Activated CD4-positive, alpha-beta T cell treated with anti-CD3 and anti-CD28 coated beads, Interleukin-2, Interleukin-4, amounts not matched to agents 100 ng/mL and 50 ng/mL, durations not matched to agents 16 hours and 8 hours (primary cell): ENCODE data around the gene BCL7A.
"Not testable (repeated sequence)": the region's sequence is repeated elsewhere in the genome, so short reads cannot be mapped to it uniquely, and the experiment has no call there.

Source experiments
- DNase-seq: peaks from one replicate; pipeline ENCODE4 v3.0.0-alpha.2; 2020; ENCODE audit warnings: low spot score

The BCL7A gene

DNA sequence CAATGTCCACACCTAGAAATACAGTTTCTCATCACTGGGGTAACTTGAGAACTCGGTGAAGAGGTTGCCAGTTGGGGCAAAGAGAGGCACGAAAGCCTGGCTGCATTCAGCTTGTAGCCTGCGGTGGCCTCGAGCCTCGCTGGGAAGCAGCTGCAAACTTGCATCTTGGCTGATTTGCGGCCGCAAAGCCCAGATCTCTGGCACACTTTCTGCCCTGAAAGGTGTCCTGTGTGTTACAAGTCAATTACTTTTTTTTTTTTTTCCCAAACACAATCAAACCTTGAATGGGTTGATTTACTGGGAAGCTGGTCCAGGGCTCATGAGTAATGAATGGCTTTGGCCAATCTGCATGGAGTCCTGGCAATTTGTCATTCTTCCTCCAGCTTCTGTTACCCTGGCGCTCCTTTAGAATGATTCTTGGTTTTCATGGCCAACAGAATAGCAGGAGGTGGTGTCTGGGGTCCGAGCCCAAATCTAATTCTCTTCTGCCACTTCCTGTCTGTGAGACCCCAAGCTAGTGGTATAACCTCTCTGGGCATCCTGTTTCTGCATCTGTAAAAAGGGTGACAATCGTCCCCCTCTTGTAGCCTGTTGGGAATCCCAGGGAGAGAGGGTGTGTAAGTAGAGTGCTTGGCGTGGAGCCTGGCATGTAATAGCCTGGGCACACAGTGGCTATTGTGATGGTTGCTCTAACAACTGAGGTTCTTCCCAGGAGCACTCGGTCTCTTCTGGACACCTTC is 6.7 kb downstream of the BCL7A start:
- DNase-seq, result no peak

- peak; percentile 67 for DNase-seq
These were observed 7.3 kb downstream of the BCL7A start for GRCh38 chr12:122028905-122029560.

DNA sequence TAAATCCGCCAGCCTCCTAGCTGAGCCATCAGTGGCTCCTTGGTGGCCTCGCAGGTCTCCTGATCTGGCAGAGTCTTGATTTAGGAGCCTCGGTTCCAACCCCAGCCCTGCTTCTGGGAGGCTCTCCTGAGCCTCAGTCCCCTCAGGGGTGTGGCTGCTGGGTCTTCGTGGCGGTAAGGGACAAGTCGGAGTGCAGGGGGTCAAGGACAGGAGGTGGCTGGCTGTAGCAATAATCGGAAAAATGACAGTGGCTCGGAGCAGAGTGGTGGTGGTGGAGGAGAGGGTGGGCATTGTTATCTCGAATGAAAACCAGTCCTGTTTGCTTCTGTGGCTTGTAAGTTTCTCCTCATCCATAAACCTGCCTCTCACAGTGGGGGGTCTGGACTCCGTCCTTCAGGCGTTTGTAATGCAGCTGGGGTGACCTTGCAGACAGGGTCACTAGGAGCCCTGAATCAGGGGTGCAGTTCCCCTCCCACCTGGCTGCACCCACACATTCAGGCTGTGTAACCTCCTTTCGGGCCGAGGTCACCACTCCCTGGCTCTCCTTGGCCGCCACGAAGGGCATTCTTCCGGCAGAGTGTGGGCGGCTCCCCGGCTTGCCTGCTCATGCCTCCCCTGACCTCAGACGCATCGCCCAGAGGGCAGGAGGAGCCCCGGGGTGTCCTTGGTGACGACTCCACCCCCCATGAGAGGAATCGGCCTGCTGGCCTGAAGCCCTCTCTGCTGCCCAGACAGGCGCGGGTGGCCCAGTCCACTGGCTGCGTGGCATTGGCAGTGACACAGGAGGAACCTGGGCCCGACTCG is 8.1 kb downstream of the BCL7A start:
- no peak for DNase-seq

DNA sequence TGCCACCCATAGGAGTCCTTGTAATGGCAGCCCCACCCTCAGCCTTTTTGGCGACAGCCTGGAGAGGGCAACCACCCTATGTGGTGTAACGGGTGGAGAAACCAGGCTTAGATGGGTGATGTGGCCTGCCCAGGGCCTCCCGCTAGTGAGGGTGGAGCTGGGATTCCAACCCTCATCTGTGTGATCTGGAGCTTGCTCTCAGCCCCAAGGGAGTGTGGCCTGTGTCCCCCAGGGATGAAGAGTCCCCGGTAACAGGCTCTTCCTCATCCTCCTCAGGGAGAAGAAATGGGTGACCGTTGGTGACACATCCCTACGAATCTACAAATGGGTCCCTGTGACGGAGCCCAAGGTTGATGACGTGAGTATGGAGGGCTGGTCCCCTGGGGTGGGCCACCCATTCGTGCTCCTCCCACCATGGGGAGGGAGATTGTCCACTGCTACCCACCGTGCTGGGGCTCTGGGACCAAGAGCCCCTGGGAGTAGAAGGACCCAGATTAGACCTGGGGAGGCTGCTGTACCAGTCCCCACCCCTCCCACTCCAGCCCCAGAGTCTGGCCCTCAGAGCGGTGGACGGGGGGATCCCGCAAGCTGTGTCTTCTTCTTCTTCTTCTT is 8.8 kb downstream of the BCL7A start:
- no peak for DNase-seq

DNA sequence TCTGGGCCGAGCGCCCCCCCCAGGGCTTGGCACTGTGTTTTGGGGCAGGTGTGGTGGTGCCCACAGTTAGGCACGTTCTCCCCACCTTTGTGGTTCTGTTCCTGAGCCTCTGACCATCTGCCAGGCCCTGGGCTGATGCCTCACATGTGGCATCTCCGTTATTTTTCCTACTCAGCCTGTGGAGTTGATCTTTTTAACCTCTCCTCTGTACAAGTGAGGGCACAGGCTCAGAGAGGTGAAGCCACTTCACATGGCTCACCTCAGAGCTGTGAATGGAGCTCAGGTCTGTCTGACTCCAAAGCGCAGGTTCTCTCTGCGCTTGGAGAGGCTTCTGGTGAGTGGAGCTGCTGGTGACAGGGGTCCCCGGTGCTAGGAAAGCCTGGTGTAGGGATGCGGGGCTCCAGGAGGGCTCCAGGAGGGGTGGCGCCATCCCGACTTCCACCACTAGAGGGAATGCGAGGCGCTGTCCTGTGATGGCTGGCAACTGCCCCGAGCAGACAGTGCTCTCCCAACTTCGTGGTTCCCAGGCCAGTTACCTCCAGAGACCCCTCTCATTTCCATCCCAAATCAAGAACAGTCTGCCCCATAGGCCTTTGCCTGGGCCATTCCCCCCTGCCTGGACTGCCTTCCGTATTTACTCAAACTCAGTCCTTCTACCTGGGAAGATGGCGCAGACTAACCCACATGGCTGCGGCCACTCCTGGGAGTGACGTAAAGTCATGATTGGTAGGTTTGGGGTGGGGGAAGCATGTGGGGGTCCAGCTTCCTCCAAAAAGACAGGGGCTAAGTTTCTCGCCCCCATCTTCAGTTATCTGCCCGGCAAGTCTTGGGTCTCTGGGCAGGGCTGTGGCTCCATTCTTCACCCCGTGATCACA is 9.9 kb downstream of the BCL7A start:
- DNase-seq, result peak; percentile 34

GRCh38 chr12:122032580-122032979 is 10.9 kb downstream of the BCL7A start:
- no peak for DNase-seq

- no peak for DNase-seq
These were observed 13.6 kb downstream of the BCL7A start for GRCh38 chr12:122035292-122035691.

DNA sequence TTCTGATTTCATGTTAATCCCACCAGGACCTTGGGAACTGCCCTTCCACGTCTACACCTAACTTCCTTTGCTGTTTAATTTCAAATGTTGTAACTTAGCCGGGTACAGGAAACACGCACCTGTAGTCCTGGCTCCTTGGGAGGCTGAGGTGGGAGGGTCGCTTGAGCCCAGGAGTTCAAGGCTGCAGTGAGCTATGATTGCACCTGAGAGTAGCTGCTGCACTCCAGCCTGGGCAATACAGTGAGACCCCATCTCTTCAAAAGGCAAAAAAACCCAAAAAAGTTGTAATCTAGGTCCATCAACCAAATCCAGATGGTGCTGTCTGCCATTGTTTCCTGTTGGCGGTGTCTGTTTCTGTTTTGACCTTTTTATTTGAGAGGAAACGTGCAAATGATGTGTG is 14.5 kb downstream of the BCL7A start:
- no peak for DNase-seq

- DNase-seq, result no peak
These were observed 19.1 kb downstream of the BCL7A start for GRCh38 chr12:122040579-122041386.

- DNase-seq, result not testable (repeated sequence)
These were observed 19.8 kb downstream of the BCL7A start for GRCh38 chr12:122041458-122041857.

GRCh38 chr12:122042910-122043309 is 21.2 kb downstream of the BCL7A start:
- no peak for DNase-seq

GRCh38 chr12:122043476-122043875 is 21.8 kb downstream of the BCL7A start:
- no peak for DNase-seq

- no peak for DNase-seq
These were observed 23.6 kb downstream of the BCL7A start for GRCh38 chr12:122045262-122045661.

- no peak for DNase-seq
These were observed 24.5 kb downstream of the BCL7A start for GRCh38 chr12:122046145-122046544.

GRCh38 chr12:122048151-122048550 is 26.5 kb downstream of the BCL7A start:
- DNase-seq, result no peak

DNA sequence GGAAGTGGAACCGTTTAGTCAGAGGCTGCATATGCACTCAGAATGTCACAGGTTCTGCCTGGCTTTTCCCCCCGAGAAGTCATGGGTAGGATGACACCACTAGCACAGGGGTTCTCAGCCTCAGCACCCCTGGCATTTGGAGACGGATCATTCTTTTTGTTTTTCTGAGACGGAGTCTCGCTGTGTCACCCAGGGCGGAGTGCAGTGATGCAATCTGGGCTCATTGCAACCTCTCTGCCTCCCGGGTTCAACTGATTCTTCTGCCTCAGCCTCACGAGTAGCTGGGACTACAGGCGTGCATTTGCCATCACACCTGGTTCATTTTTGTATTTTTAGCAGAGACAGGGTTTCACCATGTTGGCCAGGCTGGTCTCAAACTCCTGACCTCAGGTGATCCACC is 28.1 kb downstream of the BCL7A start:
- DNase-seq, result no peak

GRCh38 chr12:122050706-122051105 is 29.0 kb downstream of the BCL7A start:
- no peak for DNase-seq

GRCh38 chr12:122051231-122051876 is 29.7 kb downstream of the BCL7A start:
- DNase-seq, result no peak

DNA sequence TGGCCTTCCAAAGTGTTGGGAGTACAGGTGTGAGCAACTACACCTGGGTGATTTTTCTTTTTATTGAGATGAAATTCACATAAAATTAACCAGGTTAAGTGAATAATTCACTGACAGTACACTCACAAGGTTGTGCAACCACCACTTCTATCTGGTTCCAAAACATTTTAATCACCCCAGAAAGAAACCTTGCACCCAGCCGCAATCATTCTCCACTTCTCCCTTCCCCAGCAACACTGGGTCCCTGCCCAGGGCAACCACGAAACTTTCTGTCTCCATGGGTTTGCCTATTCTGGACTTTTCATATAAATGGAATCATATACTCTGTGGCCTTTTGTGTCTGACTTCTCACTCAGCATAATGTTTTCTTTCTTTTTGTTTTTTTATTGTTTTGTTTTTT is 30.6 kb downstream of the BCL7A start:
- DNase-seq, result no peak

DNA sequence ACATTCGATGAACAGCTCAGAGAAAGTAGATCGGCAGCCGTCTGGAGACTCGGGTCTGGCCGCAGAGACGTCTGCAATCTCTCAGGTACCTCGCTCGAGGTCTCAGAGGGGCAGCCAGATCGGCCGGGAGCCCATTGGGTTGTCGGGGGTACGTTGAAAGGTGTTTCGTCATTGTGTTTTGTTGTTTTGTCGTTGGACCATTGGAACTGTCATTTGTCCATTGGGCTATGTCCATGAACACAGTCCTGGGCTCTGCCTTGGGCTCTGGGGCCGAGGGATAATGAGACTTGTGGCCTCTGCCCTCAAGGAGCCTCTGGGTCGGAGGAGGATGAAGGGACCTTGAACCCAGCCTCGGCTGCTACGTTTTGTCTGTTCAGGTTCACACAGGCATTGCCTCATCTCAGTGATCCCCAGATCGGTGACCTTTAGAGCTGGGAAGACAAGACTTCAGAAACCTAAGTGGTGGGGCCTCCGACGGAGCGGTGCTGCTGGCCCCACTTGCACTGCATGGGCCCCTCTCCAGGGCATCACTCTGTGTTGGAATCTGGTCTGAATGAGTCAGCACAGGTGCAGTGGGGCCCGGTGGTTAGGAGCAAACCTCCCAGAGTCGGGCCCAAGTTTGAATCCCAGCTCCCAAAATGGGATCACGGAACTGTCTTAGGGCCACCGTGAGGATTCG is 33.3 kb downstream of the BCL7A start:
- DNase-seq, result no peak
